Measurements from ENCODE around the gene CNBD2.
"Not testable (repeated sequence)": the region's sequence is repeated elsewhere in the genome, so short reads cannot be mapped to it uniquely, and the experiment has no call there.

Gene CNBD2

GRCh38 chr20:35975576-35976373 is 7.4 kb downstream of the CNBD2 start:
- no peak for DNase-seq

- DNase-seq: no peak
These were observed 9.7 kb downstream of the CNBD2 start for GRCh38 chr20:35978041-35978513.

- DNase-seq: no peak
These were observed 11.2 kb downstream of the CNBD2 start for GRCh38 chr20:35979544-35979943.

- DNase-seq: no peak
These were observed 13.6 kb downstream of the CNBD2 start for GRCh38 chr20:35981969-35982368.

GRCh38 chr20:35984382-35984781 is 16.0 kb downstream of the CNBD2 start:
- no peak for DNase-seq

- DNase-seq: no peak
These were observed 17.4 kb downstream of the CNBD2 start for GRCh38 chr20:35985806-35986205.

- DNase-seq: no peak
These were observed 20.6 kb downstream of the CNBD2 start for GRCh38 chr20:35988910-35989463.

- no peak for DNase-seq
These were observed 22.9 kb downstream of the CNBD2 start for GRCh38 chr20:35991142-35991771.

- DNase-seq: peak; percentile 45
These were observed 24.4 kb downstream of the CNBD2 start for GRCh38 chr20:35992713-35993335.

- DNase-seq: peak; percentile 49
These were observed 26.6 kb downstream of the CNBD2 start for GRCh38 chr20:35994994-35995453.

GRCh38 chr20:35996492-35996891 is 28.1 kb downstream of the CNBD2 start:
- DNase-seq: not testable (repeated sequence)

GRCh38 chr20:36001331-36001730 is 32.9 kb downstream of the CNBD2 start:
- DNase-seq: not testable (repeated sequence)

- no peak for DNase-seq
These were observed 34.5 kb downstream of the CNBD2 start for GRCh38 chr20:36002855-36003254.

- no peak for DNase-seq
These were observed 35.7 kb downstream of the CNBD2 start for GRCh38 chr20:36004045-36004444.

- DNase-seq: no peak
These were observed 40.2 kb downstream of the CNBD2 start for GRCh38 chr20:36008461-36009035.

- DNase-seq: no peak
These were observed 41.7 kb downstream of the CNBD2 start for GRCh38 chr20:36010076-36010475.

- DNase-seq: no peak
These were observed 42.4 kb downstream of the CNBD2 start for GRCh38 chr20:36010825-36011224.

GRCh38 chr20:36015806-36016403 is 47.5 kb downstream of the CNBD2 start:
- no peak for DNase-seq

- DNase-seq: no peak
These were observed 48.9 kb downstream of the CNBD2 start for GRCh38 chr20:36017048-36017951.

GRCh38 chr20:36018208-36018988 is 50.0 kb downstream of the CNBD2 start:
- DNase-seq: no peak

GRCh38 chr20:36026131-36026530 is 57.7 kb downstream of the CNBD2 start:
- DNase-seq: not testable (repeated sequence)
